Testis (tissue), 2 donors: Measurements from ENCODE around the gene SCIN.

Experiments
- POLR2A ChIP-seq: fragments of 450-650 bp; IDR thresholded peaks from one replicate; pipeline ENCODE4 v1.6.1; 2017; ENCODE audit warnings: antibody characterized with exemption, mild to moderate bottlenecking, moderate library complexity
- TF ChIP-seq, protein P1 (sequence below), 3 experiments: fragments of 450-650 bp in 2 of 3; fragments of 200-600 bp in 1 of 3; sonication (generic) in 1 of 3; IDR thresholded peaks; one replicate each; pipeline ENCODE4 v1.5.1; 2016 to 2019; ENCODE audit warnings: antibody characterized with exemption in 3 of 3, mild to moderate bottlenecking in 2 of 3, moderate library complexity in 1 of 3

DNA sequence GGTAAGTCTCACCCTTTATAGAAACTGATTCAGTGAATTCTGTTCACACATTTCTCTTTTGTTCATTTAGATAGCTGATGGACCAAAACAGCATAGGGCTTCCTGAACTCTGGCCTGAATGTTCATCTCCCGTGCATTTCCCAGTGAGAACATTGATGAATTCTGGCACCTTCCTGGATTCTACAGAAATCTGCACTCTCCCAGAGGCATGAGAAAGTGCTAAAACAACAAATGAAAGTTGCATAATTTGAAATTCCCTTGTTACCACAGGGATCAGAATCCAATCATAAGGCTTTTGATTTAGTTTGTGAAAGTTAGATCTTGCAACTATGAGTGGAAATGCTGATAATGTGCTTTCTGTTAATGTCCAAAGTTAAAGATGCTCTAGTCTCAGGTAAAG is 29.7 kb upstream of the SCIN start:
- TF ChIP-seq, protein P1, sequence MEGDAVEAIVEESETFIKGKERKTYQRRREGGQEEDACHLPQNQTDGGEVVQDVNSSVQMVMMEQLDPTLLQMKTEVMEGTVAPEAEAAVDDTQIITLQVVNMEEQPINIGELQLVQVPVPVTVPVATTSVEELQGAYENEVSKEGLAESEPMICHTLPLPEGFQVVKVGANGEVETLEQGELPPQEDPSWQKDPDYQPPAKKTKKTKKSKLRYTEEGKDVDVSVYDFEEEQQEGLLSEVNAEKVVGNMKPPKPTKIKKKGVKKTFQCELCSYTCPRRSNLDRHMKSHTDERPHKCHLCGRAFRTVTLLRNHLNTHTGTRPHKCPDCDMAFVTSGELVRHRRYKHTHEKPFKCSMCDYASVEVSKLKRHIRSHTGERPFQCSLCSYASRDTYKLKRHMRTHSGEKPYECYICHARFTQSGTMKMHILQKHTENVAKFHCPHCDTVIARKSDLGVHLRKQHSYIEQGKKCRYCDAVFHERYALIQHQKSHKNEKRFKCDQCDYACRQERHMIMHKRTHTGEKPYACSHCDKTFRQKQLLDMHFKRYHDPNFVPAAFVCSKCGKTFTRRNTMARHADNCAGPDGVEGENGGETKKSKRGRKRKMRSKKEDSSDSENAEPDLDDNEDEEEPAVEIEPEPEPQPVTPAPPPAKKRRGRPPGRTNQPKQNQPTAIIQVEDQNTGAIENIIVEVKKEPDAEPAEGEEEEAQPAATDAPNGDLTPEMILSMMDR (IDR thresholded peaks at IDR 0.05) = no peak
- no peak for TF ChIP-seq POLR2A
